Measurements from ENCODE around the gene HOXB4. TPM values are rescaled to one million over a fixed set of nuclear protein-coding genes. Genes with fewer than 3 reads are reported as not detected.

HOXB4 gene
- total RNA-seq, 1 experiment from 2014 or later = 11.3 TPM

- Histone ChIP-seq H3K79me2 (ENCODE audit: insufficient read depth, low read length) (peaks cover 83% of the 10 kb centered on the region), H3K27ac (ENCODE audit: low read depth, low read length) (no peak overlapping the region), H3K27me3 (ENCODE audit: insufficient read depth, low read length) (no peaks in the 10 kb centered on the region), H3K9me2 (ENCODE audit: insufficient read depth) (no peaks in the 10 kb centered on the region), H3K9ac (ENCODE audit: low read length) (no peak overlapping the region), H3K4me3 (replicated peaks in 1 of 2; ENCODE audit: low read depth in 1 of 2, low read length in 2 of 2) (no peak overlapping the region), H3K4me2 (ENCODE audit: low read length) (no peak overlapping the region), H2AFZ (ENCODE audit: low read depth, low read length, poor library complexity, severe bottlenecking) (no peak overlapping the region), H3K36me3 (ENCODE audit: control insufficient read depth in 1 of 2, insufficient read depth in 2 of 2, low read length in 2 of 2) (peaks cover 24 to 30% of the 10 kb centered on the region in 2 experiments; a peak in 3 of 4 replicates), H4K20me1 (ENCODE audit: insufficient read depth) (no peaks in the 10 kb centered on the region), H3K9me3 (ENCODE audit: control insufficient read depth in 1 of 2, insufficient read depth in 1 of 2, low read depth in 1 of 2, low read length in 2 of 2) (no peaks in the 10 kb centered on the region), H3K4me1 (ENCODE audit: control insufficient read depth in 1 of 2, insufficient read depth in 2 of 2, low read length in 2 of 2) (peaks cover 7% of the 10 kb centered on the region in 2 experiments)
- BruUV-seq (replicated peaks) = no TSS peak
- no peak for ATAC-seq
- no peak for DNase-seq (ENCODE audit: low read depth, low spot score)
- intact Hi-C loops (cut with micrococcal nuclease) = no loop called here
- ChIA-PET POLR2A (no interaction called here), RAD21 (ENCODE audit: low non-redundant PET in 1 of 2, low total read pairs in 2 of 2, uncharacterized antibody in 2 of 2, unreplicated experiment in 2 of 2) (no interaction called here), CTCF (no interaction called here)
- TF ChIP-seq, protein P1, sequence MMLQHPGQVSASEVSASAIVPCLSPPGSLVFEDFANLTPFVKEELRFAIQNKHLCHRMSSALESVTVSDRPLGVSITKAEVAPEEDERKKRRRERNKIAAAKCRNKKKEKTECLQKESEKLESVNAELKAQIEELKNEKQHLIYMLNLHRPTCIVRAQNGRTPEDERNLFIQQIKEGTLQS (IDR thresholded peaks at IDR 0.05) = no peak
- TF ChIP-seq POLR2A (IDR thresholded peaks at IDR 0.05; ENCODE audit: borderline replicate concordance, extremely low read depth, insufficient read depth, insufficient read length) = no peak
- no peak for TF ChIP-seq TCF7L2 (IDR thresholded peaks at IDR 0.05; ENCODE audit: borderline replicate concordance, extremely low read depth, insufficient read depth, insufficient read length)
- TF ChIP-seq RAD21 (IDR thresholded peaks at IDR 0.05; ENCODE audit: low read depth) = no peak
- no peak for TF ChIP-seq SRF (IDR thresholded peaks at IDR 0.05; ENCODE audit: low read depth)
- TF ChIP-seq YY1 (IDR thresholded peaks at IDR 0.05; ENCODE audit: extremely low read depth, insufficient replicate concordance, low read depth, low read length) = no peak
- no peak for TF ChIP-seq FOSL1 (IDR thresholded peaks at IDR 0.05; ENCODE audit: low read depth)
- no peak for TF ChIP-seq ZBTB33 (IDR thresholded peaks at IDR 0.05; ENCODE audit: extremely low read depth, insufficient replicate concordance, low read length)
- no peak for TF ChIP-seq SIN3A (IDR thresholded peaks at IDR 0.05; ENCODE audit: low read depth)
- no peak for TF ChIP-seq MAX (IDR thresholded peaks at IDR 0.05)
- no peak for TF ChIP-seq ZFX (IDR thresholded peaks at IDR 0.05)
- no peak for TF ChIP-seq REST (IDR thresholded peaks at IDR 0.05; ENCODE audit: low read depth)
Measured at GRCh38 chr17:48595278-48595999, 17.3 kb upstream of the HOXB4 start.
